ENCODE data around the gene MACROD2.

MACROD2 gene

GRCh38 chr20:16062661-16063581 lies 2067.6 kb downstream of the MACROD2 start:
- DNase-seq (ENCODE audit: low read depth) = no peak
- no peak for TF ChIP-seq CTCF (IDR thresholded peaks at IDR 0.05; ENCODE audit: low read depth, low read length, missing control alignments)
- in situ Hi-C loops (cut with HindIII; ENCODE audit: low sequenced_read_pairs) = no loop called here
- H3K4me3 ChIP-seq (ENCODE audit: low read depth, low read length) = no peak overlapping the region

- DNase-seq (ENCODE audit: low read depth) = peak; percentile 11
- no peak overlapping the region for H3K4me3 ChIP-seq (ENCODE audit: low read depth, low read length)
- in situ Hi-C loops (cut with HindIII; ENCODE audit: low sequenced_read_pairs) = no loop called here
- TF ChIP-seq CTCF (IDR thresholded peaks at IDR 0.05; ENCODE audit: low read depth, low read length, missing control alignments) = no peak
Observed at GRCh38 chr20:16063881-16064280, 2068.6 kb downstream of the MACROD2 start.

GRCh38 chr20:16064989-16065707 lies 2069.8 kb downstream of the MACROD2 start:
- in situ Hi-C loops (cut with HindIII; ENCODE audit: low sequenced_read_pairs) = no loop called here
- no peak overlapping the region for H3K4me3 ChIP-seq (ENCODE audit: low read depth, low read length)
- DNase-seq (ENCODE audit: low read depth) = no peak
- TF ChIP-seq CTCF (IDR thresholded peaks at IDR 0.05; ENCODE audit: low read depth, low read length, missing control alignments) = no peak

GRCh38 chr20:16066571-16066970 lies 2071.3 kb downstream of the MACROD2 start:
- H3K4me3 ChIP-seq (ENCODE audit: low read depth, low read length) = no peak overlapping the region
- no peak for DNase-seq (ENCODE audit: low read depth)
- in situ Hi-C loops (cut with HindIII; ENCODE audit: low sequenced_read_pairs) = no loop called here
- TF ChIP-seq CTCF (IDR thresholded peaks at IDR 0.05; ENCODE audit: low read depth, low read length, missing control alignments) = no peak

GRCh38 chr20:16069389-16070010 lies 2074.2 kb downstream of the MACROD2 start:
- in situ Hi-C loops (cut with HindIII; ENCODE audit: low sequenced_read_pairs) = no loop called here
- TF ChIP-seq CTCF (IDR thresholded peaks at IDR 0.05; ENCODE audit: low read depth, low read length, missing control alignments) = no peak
- H3K4me3 ChIP-seq (ENCODE audit: low read depth, low read length) = no peak overlapping the region
- no peak for DNase-seq (ENCODE audit: low read depth)

- TF ChIP-seq CTCF (IDR thresholded peaks at IDR 0.05; ENCODE audit: low read depth, low read length, missing control alignments) = no peak
- no peak for DNase-seq (ENCODE audit: low read depth)
- no peak overlapping the region for H3K4me3 ChIP-seq (ENCODE audit: low read depth, low read length)
- in situ Hi-C loops (cut with HindIII; ENCODE audit: low sequenced_read_pairs) = no loop called here
Observed at GRCh38 chr20:16072220-16072619, 2076.9 kb downstream of the MACROD2 start.

All from astrocyte of the cerebellum (primary cell).